Ramos (cell line): ENCODE measurements around the gene TGFBR3.

ENCODE experiments used
- in situ Hi-C: fragments of 300-500 bp; cut with MboI; formaldehyde crosslinking; loops from one replicate; pipeline ENCODE4 v1.14.3; 2022; ENCODE audit warnings: low sequenced_read_pairs; ENCODE audit not compliant: unreplicated experiment

TGFBR3 gene

GRCh38 chr1:91789273-91789997, 96.5 kb downstream of the TGFBR3 start:
- in situ Hi-C loops = no loop called here

GRCh38 chr1:91787919-91788318, 98.0 kb downstream of the TGFBR3 start:
- in situ Hi-C loops = no loop called here

DNA sequence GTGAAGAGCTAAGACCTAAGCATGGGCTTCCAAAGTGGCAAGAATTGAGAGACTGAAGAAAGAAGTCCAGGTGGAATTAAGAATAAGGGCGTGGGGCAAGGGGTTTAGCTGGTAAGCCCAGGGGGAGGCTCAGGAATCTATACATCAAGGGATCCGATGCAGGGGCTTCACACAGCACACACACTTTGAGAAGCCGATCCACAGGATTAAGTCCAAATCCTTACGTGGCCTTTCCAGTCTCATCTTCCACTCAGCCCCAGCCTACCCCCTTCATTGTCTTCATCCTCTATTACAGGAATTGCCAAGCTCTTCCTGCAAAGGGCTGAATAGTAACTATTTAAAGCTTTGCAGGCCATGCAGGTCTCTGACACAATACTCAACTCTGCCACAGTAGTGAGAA, 101.3 kb downstream of the TGFBR3 start:
- in situ Hi-C loops = no loop called here

- in situ Hi-C loops = no loop called here
Measured at GRCh38 chr1:91784191-91784590, 101.8 kb downstream of the TGFBR3 start.

DNA sequence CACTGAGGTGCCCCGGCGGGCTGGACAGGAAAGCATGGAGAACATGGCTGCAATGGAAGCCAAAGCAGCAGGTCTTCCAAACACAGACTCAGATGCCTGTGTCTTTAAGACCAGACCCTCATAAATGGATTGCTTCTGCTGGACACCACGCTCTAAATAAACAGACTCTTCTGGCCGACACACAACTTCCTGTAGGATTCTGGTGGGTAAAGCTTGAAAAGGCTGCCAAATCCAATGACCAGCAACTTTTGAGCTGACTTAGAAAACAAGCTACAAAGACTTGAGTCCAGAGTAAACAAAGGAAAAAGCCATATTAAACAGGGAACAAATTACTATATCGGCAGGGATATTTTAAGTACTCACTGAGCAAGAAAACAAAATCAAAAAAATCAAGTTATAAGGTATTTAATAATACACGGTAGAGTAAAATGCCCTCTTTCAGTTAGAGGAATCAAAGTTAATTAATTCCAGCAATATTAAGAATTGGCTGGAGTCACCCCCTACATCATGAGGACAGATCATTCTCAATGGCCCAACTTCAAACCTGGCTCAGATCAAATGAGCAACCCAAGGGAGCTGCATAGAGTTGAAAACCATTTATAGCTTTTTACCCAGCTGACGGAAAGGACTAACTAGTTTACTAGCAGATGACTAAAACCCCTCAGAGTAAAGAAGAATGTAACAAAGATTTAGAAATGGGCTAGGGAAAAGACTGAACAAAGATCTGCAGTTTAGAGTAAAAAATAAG, 102.4 kb downstream of the TGFBR3 start:
- in situ Hi-C loops = no loop called here

DNA sequence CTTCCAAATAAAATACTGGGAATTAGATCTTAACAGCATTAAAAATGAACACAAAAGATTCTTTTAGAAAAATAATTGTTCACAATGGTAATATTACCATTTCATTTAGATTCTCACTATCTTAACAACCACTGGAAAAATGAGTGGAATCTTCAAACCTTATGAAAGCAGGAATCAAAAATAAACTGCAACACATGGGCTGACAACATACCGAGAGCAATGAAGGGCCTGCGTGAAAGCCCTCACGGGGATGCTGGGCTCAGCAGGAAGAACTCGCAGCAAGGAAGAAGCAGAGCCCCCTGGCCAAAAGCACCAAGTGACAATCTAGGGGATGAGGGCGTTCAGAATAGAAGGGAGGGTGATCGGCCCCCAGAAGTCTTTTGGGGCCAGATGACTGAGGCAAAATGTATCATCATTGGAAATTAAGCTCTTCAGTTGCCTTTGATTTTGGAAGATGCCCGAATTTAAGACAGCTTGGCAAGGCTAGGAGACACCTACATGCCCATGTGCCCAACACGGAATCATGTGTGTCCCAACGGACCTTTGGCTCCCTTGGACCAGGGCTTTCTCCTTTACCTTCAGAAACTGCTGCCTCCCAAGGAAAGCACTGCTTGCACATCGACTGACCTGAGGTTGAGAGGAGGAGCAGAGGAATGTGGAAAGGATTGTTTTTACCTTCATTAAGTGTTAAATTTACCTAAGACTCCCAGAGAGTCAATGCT, 103.9 kb downstream of the TGFBR3 start:
- in situ Hi-C loops = no loop called here

DNA sequence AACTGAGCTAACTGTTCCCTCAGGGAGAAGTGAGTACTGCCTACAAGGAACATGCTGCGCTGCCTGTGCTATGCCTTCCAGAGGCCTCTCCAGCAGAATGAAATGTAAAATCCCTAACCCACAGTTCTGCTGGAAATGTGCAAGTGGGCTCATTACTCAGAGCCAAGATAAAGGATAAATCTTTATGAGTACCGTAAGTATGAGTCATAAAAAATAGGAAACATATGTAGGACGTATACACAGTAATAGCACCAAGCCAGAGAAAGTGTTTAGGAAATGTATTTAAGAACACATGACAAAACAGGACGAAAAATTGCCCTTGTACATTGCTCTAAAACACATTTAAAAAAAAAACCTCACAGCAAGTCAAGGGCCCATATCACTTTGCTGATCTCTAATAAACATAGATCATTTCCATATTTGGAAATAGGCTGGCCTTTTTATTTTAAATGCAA, 104.6 kb downstream of the TGFBR3 start:
- in situ Hi-C loops = no loop called here

DNA sequence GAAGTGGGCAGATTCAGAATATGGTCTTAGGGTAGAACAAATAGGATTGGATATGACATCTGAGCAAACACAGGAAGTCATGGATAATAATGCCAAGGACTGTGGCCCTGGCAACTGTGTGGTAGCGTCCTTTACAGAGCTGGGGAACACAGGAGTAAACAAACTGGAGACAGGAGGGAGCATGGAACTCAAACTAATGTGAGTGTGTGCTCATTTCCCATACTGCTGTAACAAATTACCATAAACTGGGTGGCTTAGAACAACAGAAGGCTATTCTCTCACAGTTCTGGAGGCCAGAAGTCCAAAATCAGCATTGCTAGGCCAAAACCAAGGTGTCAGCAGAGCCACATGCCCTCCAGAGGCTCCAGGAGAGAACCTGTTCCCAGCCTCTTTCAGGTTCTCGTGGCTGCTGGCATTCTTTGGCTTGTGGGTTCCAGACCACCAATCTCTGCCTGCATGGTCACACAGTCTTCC, 106.4 kb downstream of the TGFBR3 start:
- in situ Hi-C loops = no loop called here

DNA sequence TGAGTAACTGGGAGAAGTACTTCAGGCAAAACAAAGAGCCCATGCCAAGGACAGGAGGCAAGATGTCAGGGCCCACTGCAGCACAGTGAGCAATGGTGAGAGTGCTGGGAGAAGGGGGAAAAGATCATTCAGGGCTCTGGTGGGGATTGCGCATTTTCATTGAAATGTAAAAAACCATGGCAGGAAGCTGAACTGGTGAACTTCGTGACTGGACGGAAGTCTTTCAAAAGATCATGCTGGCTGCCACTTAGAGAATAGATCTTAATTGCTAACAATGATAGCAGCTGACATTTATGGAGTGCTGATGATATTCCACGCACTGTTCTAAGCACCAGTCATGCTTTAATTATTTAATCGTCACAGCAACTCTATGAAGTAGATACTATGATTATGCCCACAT, 107.0 kb downstream of the TGFBR3 start:
- in situ Hi-C loops = no loop called here

- in situ Hi-C loops = no loop called here
Measured at GRCh38 chr1:91777630-91778300, 108.2 kb downstream of the TGFBR3 start.

GRCh38 chr1:91777196-91777595, 108.8 kb downstream of the TGFBR3 start:
- in situ Hi-C loops = no loop called here

- in situ Hi-C loops = no loop called here
Measured at GRCh38 chr1:91776068-91776794, 109.7 kb downstream of the TGFBR3 start.

DNA sequence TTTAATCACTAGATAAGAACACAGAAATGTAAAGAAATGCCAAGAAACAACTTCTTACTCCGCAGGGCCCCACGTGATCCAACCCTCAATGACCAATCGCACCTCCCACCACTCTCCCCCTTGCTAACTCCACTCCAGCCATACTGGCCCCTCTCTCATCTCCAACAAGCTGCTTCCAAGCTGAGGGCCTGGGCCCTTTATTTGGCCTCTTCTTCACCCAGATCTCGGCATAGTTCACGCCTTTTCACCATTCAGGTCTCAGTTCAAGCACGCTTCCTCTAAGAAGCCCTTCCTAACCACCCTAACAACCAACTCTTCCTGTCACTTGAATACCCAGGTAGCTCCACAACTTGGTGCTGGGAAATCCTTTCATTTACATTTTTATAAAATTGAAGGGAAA, 110.7 kb downstream of the TGFBR3 start:
- in situ Hi-C loops = no loop called here

- in situ Hi-C loops = no loop called here
Measured at GRCh38 chr1:91774520-91775203, 111.3 kb downstream of the TGFBR3 start.

DNA sequence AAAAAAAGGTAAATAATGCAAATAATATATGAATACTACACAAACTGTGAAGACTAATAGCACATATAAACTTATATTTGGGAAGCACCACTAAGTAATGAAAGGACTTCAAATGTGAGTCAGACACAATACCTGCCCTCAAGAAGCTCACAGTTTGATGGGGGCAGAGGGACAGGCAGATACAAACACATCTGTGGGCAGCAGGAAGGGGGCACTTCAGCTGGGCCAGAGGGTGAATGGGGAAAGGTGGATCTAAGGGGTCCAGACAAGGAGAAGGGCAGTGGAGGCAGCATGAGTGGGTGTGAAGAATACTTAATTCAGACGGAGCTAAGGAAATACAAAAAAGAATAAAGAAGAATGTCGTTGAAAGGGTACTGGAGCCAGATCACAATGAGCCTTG, 114.2 kb downstream of the TGFBR3 start:
- in situ Hi-C loops = no loop called here

- in situ Hi-C loops = no loop called here
Measured at GRCh38 chr1:91770667-91771268, 115.2 kb downstream of the TGFBR3 start.

- in situ Hi-C loops = no loop called here
Measured at GRCh38 chr1:91769742-91770141, 116.2 kb downstream of the TGFBR3 start.

DNA sequence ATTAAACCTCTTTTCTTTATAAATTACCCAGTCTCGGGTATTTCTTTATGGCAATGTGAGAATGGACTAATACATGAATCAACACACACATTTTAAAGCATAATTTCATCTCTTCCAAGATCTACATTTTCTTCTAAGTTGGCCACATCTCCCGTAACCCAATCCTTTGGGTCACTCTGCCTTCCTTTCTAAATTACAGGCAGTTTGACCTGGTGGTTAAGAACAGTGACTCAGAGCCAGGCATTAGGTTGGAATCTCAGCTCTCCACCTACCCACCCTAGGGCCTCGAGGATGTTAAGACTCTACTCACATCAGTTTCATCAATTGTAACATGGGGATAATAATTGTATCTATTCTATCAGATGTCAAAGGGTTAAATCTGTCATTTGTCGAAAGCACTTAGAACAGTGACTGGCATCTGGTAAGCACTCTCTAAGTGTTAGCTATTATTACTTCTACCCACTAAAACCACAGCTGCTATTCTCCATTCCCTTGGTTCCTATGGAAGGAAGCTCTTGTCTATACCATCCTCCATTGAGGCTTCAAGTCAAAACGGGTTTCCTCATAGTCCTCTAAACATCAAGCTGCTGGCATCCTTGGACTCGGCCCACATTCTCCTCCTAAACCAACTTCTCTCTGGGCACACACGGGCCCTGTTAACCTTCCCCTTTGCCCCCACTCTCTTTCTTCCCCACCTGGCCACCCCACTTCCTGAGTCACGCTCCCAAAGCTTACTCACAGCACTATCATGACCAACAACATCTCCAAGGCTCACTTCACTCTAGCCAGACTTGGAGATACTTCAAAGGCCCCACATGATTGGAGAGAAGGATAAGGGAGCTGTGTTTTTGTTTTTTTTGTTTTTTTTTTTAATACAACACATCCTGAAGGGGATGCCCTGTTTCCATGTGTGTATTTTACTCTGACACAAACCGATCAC, 116.9 kb downstream of the TGFBR3 start:
- in situ Hi-C loops = no loop called here
